Uterus (tissue), 2 donors: ENCODE measurements around the gene OLFML2A.

Source experiments
- POLR2A ChIP-seq, 2 donors: fragments of 450-650 bp; IDR thresholded peaks; one replicate each; pipeline ENCODE4 v1.6.1; 2016; ENCODE audit warnings: antibody characterized with exemption in 2 of 2, mild to moderate bottlenecking in 1 of 2, moderate library complexity in 1 of 2
- TF ChIP-seq, protein P1 (sequence below), 4 experiments: fragments of 200-600 bp in 2 of 4; fragments of 450-650 bp in 2 of 4; sonication (generic) in 2 of 4; IDR thresholded peaks; one replicate each; pipeline ENCODE4 v1.5.1; 2016 to 2019; ENCODE audit warnings: antibody characterized with exemption in 4 of 4, mild to moderate bottlenecking in 2 of 4, moderate library complexity in 1 of 4

DNA sequence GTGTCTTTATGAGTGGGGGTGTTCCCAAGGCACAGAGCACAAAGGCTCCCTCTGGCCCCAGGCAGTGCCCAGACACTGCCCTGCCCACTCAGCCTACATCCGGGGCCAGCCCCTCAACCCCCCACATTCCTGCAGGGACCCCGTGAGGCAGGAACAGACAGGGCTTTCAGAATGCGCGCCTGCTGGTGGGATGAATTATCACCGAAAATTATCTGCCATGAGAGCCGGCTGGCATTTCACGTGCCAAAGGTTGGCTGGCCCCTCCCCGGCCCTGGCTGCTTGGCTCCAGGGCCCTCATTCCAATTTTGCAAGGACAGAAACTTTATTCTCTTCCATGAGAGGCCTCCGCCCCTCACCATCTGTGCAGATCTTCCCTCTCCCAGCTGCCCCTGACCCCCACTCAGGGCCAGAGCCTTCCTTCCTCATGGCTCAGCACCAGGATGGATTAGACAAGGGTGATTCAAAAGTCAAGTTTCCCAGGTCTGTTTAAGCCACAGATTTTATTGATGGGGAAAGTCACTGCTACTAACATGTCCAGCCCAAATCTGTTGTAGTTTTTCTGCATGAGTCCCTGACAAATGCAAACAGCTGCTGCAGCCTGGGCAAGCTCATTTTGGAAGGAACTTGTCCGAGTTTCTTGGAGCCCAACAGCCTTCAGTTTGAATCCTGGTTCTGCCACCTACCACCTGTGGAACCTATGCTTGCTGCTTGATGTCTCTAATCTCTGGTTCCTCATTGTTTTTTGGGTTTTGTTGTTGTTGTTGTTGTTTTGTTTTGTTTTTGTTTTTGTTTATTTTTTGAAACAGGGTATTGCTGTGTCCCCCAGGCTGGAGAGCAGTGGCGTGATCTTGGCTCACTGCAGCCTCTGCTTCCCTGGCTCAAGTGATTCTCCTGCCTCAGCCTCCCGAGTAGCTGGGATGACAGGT is 44.0 kb downstream of the OLFML2A start:
- TF ChIP-seq, protein P1, sequence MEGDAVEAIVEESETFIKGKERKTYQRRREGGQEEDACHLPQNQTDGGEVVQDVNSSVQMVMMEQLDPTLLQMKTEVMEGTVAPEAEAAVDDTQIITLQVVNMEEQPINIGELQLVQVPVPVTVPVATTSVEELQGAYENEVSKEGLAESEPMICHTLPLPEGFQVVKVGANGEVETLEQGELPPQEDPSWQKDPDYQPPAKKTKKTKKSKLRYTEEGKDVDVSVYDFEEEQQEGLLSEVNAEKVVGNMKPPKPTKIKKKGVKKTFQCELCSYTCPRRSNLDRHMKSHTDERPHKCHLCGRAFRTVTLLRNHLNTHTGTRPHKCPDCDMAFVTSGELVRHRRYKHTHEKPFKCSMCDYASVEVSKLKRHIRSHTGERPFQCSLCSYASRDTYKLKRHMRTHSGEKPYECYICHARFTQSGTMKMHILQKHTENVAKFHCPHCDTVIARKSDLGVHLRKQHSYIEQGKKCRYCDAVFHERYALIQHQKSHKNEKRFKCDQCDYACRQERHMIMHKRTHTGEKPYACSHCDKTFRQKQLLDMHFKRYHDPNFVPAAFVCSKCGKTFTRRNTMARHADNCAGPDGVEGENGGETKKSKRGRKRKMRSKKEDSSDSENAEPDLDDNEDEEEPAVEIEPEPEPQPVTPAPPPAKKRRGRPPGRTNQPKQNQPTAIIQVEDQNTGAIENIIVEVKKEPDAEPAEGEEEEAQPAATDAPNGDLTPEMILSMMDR (IDR thresholded peaks at IDR 0.05) = no peak
- TF ChIP-seq POLR2A (IDR thresholded peaks at IDR 0.05) = no peak
